WTC11 (cell line): Measurements from ENCODE around the gene ATP8B4.

ENCODE experiments used
- ESRRA ChIP-seq: sonication (generic); formaldehyde crosslinking; IDR thresholded peaks from 2 replicates; pipeline ENCODE4 v1.8.1; 2022; ENCODE audit warnings: mild to moderate bottlenecking, missing genetic modification reagents, borderline replicate concordance
- NR1H2 ChIP-seq: sonication (generic); formaldehyde crosslinking; IDR thresholded peaks from 2 replicates; pipeline ENCODE4 v1.9.0; 2021; ENCODE audit warnings: mild to moderate bottlenecking, moderate library complexity, missing genetic modification reagents
- NR3C1 ChIP-seq: sonication (generic); formaldehyde crosslinking; conservative IDR thresholded peaks from 2 replicates; pipeline ENCODE4 v1.8.1; 2023; ENCODE audit warnings: low read depth, mild to moderate bottlenecking, missing genetic modification reagents
- ZNF263 ChIP-seq: sonication (generic); formaldehyde crosslinking; IDR thresholded peaks from 2 replicates; pipeline ENCODE4 v1.8.1; 2022; ENCODE audit warnings: low read depth, mild to moderate bottlenecking, moderate library complexity, missing genetic modification reagents
- TF ChIP-seq, protein P1 (sequence below): fragments of 200-600 bp; IDR thresholded peaks from 2 replicates; pipeline ENCODE4 v1.8.0; 2022; ENCODE audit warnings: antibody characterized with exemption
- TF ChIP-seq, protein P2 (sequence below): fragments of 250-450 bp; sonication (Bioruptor Pico); IDR thresholded peaks from 2 replicates; pipeline ENCODE4 v2.1.2; 2022; ENCODE audit warnings: mild to moderate bottlenecking, moderate library complexity
- TF ChIP-seq, protein P3 (sequence below): sonication (generic); formaldehyde crosslinking; IDR thresholded peaks from 2 replicates; pipeline ENCODE4 v1.8.1; 2023; ENCODE audit warnings: mild to moderate bottlenecking, missing genetic modification reagents, borderline replicate concordance
- TF ChIP-seq, protein P4 (sequence below): sonication (generic); formaldehyde crosslinking; IDR thresholded peaks from 2 replicates; pipeline ENCODE4 v1.8.0; 2022; ENCODE audit warnings: mild to moderate bottlenecking, missing genetic modification reagents
- TF ChIP-seq, protein P5 (sequence below): sonication (generic); formaldehyde crosslinking; IDR thresholded peaks from 2 replicates; pipeline ENCODE4 v1.8.1; 2022; ENCODE audit warnings: low read depth, mild to moderate bottlenecking, moderate library complexity, missing genetic modification reagents, borderline replicate concordance
- TF ChIP-seq, protein P6 (sequence below): sonication (generic); formaldehyde crosslinking; IDR thresholded peaks from 2 replicates; pipeline ENCODE4 v1.8.1; 2023; ENCODE audit warnings: mild to moderate bottlenecking, missing genetic modification reagents
- TF ChIP-seq, protein P7 (sequence below): sonication (generic); formaldehyde crosslinking; IDR thresholded peaks from 2 replicates; pipeline ENCODE4 v1.8.1; 2022; ENCODE audit warnings: missing genetic modification reagents, borderline replicate concordance
- TF ChIP-seq, protein P8 (sequence below): sonication (generic); formaldehyde crosslinking; IDR thresholded peaks from 2 replicates; pipeline ENCODE4 v1.8.1; 2022; ENCODE audit warnings: mild to moderate bottlenecking, moderate library complexity, missing genetic modification reagents

DNA sequence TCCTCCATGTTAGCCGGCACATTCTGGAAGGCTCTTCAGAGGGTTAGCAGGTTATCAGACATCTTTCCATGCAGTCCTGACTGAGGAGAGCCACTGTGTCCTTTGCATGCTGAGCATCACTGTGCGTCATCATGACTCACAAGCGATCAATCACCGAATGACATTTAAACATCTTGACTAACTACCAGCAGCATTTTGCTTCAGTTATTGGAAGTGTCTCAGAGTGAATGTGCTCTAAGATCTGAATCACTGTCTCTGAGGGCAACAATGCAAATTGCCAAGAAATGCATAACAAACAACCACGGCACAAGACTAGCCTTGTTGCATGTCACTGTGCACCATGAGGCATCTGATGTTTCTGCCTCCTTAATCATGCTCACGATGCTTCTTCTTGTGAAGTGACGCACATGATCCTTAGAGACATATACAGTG lies 18.3 kb upstream of the ATP8B4 start:
- TF ChIP-seq, protein P1, sequence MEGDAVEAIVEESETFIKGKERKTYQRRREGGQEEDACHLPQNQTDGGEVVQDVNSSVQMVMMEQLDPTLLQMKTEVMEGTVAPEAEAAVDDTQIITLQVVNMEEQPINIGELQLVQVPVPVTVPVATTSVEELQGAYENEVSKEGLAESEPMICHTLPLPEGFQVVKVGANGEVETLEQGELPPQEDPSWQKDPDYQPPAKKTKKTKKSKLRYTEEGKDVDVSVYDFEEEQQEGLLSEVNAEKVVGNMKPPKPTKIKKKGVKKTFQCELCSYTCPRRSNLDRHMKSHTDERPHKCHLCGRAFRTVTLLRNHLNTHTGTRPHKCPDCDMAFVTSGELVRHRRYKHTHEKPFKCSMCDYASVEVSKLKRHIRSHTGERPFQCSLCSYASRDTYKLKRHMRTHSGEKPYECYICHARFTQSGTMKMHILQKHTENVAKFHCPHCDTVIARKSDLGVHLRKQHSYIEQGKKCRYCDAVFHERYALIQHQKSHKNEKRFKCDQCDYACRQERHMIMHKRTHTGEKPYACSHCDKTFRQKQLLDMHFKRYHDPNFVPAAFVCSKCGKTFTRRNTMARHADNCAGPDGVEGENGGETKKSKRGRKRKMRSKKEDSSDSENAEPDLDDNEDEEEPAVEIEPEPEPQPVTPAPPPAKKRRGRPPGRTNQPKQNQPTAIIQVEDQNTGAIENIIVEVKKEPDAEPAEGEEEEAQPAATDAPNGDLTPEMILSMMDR = no peak
- TF ChIP-seq, protein P2, sequence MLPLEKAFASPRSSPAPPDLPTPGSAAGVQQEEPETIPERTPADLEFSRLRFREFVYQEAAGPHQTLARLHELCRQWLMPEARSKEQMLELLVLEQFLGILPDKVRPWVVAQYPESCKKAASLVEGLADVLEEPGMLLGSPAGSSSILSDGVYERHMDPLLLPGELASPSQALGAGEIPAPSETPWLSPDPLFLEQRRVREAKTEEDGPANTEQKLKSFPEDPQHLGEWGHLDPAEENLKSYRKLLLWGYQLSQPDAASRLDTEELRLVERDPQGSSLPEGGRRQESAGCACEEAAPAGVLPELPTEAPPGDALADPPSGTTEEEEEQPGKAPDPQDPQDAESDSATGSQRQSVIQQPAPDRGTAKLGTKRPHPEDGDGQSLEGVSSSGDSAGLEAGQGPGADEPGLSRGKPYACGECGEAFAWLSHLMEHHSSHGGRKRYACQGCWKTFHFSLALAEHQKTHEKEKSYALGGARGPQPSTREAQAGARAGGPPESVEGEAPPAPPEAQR (CRISPR knock-in tag) = no peak
- TF ChIP-seq, protein P3, sequence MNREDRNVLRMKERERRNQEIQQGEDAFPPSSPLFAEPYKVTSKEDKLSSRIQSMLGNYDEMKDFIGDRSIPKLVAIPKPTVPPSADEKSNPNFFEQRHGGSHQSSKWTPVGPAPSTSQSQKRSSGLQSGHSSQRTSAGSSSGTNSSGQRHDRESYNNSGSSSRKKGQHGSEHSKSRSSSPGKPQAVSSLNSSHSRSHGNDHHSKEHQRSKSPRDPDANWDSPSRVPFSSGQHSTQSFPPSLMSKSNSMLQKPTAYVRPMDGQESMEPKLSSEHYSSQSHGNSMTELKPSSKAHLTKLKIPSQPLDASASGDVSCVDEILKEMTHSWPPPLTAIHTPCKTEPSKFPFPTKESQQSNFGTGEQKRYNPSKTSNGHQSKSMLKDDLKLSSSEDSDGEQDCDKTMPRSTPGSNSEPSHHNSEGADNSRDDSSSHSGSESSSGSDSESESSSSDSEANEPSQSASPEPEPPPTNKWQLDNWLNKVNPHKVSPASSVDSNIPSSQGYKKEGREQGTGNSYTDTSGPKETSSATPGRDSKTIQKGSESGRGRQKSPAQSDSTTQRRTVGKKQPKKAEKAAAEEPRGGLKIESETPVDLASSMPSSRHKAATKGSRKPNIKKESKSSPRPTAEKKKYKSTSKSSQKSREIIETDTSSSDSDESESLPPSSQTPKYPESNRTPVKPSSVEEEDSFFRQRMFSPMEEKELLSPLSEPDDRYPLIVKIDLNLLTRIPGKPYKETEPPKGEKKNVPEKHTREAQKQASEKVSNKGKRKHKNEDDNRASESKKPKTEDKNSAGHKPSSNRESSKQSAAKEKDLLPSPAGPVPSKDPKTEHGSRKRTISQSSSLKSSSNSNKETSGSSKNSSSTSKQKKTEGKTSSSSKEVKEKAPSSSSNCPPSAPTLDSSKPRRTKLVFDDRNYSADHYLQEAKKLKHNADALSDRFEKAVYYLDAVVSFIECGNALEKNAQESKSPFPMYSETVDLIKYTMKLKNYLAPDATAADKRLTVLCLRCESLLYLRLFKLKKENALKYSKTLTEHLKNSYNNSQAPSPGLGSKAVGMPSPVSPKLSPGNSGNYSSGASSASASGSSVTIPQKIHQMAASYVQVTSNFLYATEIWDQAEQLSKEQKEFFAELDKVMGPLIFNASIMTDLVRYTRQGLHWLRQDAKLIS (CRISPR knock-in tag) = no peak
- TF ChIP-seq NR3C1 (CRISPR knock-in tag) (no peak), ESRRA (no peak), NR1H2 (no peak), ZNF263 (CRISPR knock-in tag) (no peak)
- TF ChIP-seq, protein P4, sequence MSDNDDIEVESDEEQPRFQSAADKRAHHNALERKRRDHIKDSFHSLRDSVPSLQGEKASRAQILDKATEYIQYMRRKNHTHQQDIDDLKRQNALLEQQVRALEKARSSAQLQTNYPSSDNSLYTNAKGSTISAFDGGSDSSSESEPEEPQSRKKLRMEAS (CRISPR knock-in tag) = no peak
- TF ChIP-seq, protein P5, sequence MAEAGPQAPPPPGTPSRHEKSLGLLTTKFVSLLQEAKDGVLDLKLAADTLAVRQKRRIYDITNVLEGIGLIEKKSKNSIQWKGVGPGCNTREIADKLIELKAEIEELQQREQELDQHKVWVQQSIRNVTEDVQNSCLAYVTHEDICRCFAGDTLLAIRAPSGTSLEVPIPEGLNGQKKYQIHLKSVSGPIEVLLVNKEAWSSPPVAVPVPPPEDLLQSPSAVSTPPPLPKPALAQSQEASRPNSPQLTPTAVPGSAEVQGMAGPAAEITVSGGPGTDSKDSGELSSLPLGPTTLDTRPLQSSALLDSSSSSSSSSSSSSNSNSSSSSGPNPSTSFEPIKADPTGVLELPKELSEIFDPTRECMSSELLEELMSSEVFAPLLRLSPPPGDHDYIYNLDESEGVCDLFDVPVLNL (CRISPR knock-in tag) = no peak
- TF ChIP-seq, protein P6, sequence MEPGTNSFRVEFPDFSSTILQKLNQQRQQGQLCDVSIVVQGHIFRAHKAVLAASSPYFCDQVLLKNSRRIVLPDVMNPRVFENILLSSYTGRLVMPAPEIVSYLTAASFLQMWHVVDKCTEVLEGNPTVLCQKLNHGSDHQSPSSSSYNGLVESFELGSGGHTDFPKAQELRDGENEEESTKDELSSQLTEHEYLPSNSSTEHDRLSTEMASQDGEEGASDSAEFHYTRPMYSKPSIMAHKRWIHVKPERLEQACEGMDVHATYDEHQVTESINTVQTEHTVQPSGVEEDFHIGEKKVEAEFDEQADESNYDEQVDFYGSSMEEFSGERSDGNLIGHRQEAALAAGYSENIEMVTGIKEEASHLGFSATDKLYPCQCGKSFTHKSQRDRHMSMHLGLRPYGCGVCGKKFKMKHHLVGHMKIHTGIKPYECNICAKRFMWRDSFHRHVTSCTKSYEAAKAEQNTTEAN (CRISPR knock-in tag) = no peak
- TF ChIP-seq, protein P7, sequence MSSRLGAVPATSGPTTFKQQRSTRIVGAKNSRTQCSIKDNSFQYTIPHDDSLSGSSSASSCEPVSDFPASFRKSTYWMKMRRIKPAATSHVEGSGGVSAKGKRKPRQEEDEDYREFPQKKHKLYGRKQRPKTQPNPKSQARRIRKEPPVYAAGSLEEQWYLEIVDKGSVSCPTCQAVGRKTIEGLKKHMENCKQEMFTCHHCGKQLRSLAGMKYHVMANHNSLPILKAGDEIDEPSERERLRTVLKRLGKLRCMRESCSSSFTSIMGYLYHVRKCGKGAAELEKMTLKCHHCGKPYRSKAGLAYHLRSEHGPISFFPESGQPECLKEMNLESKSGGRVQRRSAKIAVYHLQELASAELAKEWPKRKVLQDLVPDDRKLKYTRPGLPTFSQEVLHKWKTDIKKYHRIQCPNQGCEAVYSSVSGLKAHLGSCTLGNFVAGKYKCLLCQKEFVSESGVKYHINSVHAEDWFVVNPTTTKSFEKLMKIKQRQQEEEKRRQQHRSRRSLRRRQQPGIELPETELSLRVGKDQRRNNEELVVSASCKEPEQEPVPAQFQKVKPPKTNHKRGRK (CRISPR knock-in tag) = no peak
- TF ChIP-seq, protein P8, sequence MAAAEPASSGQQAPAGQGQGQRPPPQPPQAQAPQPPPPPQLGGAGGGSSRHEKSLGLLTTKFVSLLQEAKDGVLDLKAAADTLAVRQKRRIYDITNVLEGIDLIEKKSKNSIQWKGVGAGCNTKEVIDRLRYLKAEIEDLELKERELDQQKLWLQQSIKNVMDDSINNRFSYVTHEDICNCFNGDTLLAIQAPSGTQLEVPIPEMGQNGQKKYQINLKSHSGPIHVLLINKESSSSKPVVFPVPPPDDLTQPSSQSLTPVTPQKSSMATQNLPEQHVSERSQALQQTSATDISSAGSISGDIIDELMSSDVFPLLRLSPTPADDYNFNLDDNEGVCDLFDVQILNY = no peak
